Fibroblast of mammary gland (primary cell): ENCODE data around the gene DTX4.
"Not testable (repeated sequence)": the region's sequence is repeated elsewhere in the genome, so short reads cannot be mapped to it uniquely, and the experiment has no call there.

ENCODE experiments used
- DNase-seq: peaks from one replicate; pipeline ENCODE4 v3.0.0-alpha.2; 2010; ENCODE audit warnings: low read depth
- H3K4me3 ChIP-seq: 2 replicates; pipeline ENCODE4 v1.5.1; 2011; ENCODE audit warnings: low read depth, mild to moderate bottlenecking, low read length, moderate library complexity; ENCODE audit not compliant: control insufficient read depth
- CTCF ChIP-seq: conservative IDR thresholded peaks from 2 replicates; pipeline ENCODE4 v1.5.1; 2011; ENCODE audit warnings: low read depth, low read length, inconsistent platforms; ENCODE audit not compliant: control insufficient read depth, insufficient read depth

DTX4 gene

GRCh38 chr11:59171508-59172322 is at the start of gene DTX4:
TSS of gene DTX4 (plus strand) at chr11:59172132. CDS start at chr11:59172596, 464 bp downstream.
- TF ChIP-seq CTCF, result peak; percentile 86
- DNase-seq, result peak; percentile 86
- peak within 1 kb of the TSS; percentile 64 for H3K4me3 ChIP-seq

- peak; percentile 69 for DNase-seq
- no peak overlapping the region for H3K4me3 ChIP-seq
- TF ChIP-seq CTCF, result peak; percentile 98
Observed at GRCh38 chr11:59135648-59136461, 36.1 kb upstream of the DTX4 start.

GRCh38 chr11:59136551-59136950 is 35.4 kb upstream of the DTX4 start:
- H3K4me3 ChIP-seq, DNase-seq: not testable (repeated sequence)

- no peak for DNase-seq
- no peak for TF ChIP-seq CTCF
- no peak overlapping the region for H3K4me3 ChIP-seq
Observed at GRCh38 chr11:59137190-59137589, 34.7 kb upstream of the DTX4 start.

- H3K4me3 ChIP-seq, result no peak overlapping the region
- DNase-seq, result no peak
Observed at GRCh38 chr11:59138643-59139042, 33.3 kb upstream of the DTX4 start.

GRCh38 chr11:59141191-59141590 is 30.7 kb upstream of the DTX4 start:
- no peak overlapping the region for H3K4me3 ChIP-seq
- TF ChIP-seq CTCF, result no peak

More at GRCh38 chr11:59138643-59139042, 33.3 kb upstream of the DTX4 start:
- TF ChIP-seq CTCF, result no peak

More at GRCh38 chr11:59141191-59141590, 30.7 kb upstream of the DTX4 start:
- DNase-seq, result no peak
